Measurements from ENCODE around the gene RB1.
"Not testable (repeated sequence)": the region's sequence is repeated elsewhere in the genome, so short reads cannot be mapped to it uniquely, and the experiment has no call there.

RB1 gene

GRCh38 chr13:48299591-48299990 is 4.0 kb upstream of the RB1 start:
- no peak for DNase-seq

GRCh38 chr13:48302871-48303358 is 636 bp upstream of the RB1 start:
- no peak for DNase-seq

GRCh38 chr13:48304143-48304876 is 759 bp downstream of the RB1 start:
- DNase-seq = no peak

GRCh38 chr13:48311223-48311622 is 7.7 kb downstream of the RB1 start:
- DNase-seq = no peak

GRCh38 chr13:48315969-48316650 is 12.6 kb downstream of the RB1 start:
- DNase-seq = no peak

GRCh38 chr13:48316826-48317510 is 13.4 kb downstream of the RB1 start:
- no peak for DNase-seq

- no peak for DNase-seq
These were observed 14.2 kb downstream of the RB1 start for GRCh38 chr13:48317511-48318376.

- no peak for DNase-seq
These were observed 14.8 kb downstream of the RB1 start for GRCh38 chr13:48318377-48318811.

- no peak for DNase-seq
These were observed 15.4 kb downstream of the RB1 start for GRCh38 chr13:48318821-48319511.

- no peak for DNase-seq
These were observed 16.2 kb downstream of the RB1 start for GRCh38 chr13:48319531-48320398.

GRCh38 chr13:48320399-48320790 is 16.8 kb downstream of the RB1 start:
- no peak for DNase-seq

GRCh38 chr13:48320891-48321510 is 17.4 kb downstream of the RB1 start:
- DNase-seq = no peak

GRCh38 chr13:48322294-48322693 is 18.7 kb downstream of the RB1 start:
- no peak for DNase-seq

- no peak for DNase-seq
These were observed 30.4 kb downstream of the RB1 start for GRCh38 chr13:48333976-48334375.

- DNase-seq = no peak
These were observed 31.1 kb downstream of the RB1 start for GRCh38 chr13:48334534-48335127.

GRCh38 chr13:48339198-48339597 is 35.6 kb downstream of the RB1 start:
- DNase-seq = not testable (repeated sequence)

- DNase-seq = no peak
These were observed 40.7 kb downstream of the RB1 start for GRCh38 chr13:48344264-48344663.

- DNase-seq = no peak
These were observed 43.0 kb downstream of the RB1 start for GRCh38 chr13:48346583-48346982.

GRCh38 chr13:48349525-48349924 is 46.0 kb downstream of the RB1 start:
- DNase-seq = no peak

- DNase-seq = no peak
These were observed 50.0 kb downstream of the RB1 start for GRCh38 chr13:48353590-48353989.
